Stimulated activated naive CD4-positive, alpha-beta T cell (primary cell): ENCODE measurements around the gene PRDM11.

Experiments used
- DNase-seq, 6 experiments: peaks; one replicate each; lab custom pipeline; 2025; lab: John Stamatoyannopoulos, UW

Gene PRDM11

DNA sequence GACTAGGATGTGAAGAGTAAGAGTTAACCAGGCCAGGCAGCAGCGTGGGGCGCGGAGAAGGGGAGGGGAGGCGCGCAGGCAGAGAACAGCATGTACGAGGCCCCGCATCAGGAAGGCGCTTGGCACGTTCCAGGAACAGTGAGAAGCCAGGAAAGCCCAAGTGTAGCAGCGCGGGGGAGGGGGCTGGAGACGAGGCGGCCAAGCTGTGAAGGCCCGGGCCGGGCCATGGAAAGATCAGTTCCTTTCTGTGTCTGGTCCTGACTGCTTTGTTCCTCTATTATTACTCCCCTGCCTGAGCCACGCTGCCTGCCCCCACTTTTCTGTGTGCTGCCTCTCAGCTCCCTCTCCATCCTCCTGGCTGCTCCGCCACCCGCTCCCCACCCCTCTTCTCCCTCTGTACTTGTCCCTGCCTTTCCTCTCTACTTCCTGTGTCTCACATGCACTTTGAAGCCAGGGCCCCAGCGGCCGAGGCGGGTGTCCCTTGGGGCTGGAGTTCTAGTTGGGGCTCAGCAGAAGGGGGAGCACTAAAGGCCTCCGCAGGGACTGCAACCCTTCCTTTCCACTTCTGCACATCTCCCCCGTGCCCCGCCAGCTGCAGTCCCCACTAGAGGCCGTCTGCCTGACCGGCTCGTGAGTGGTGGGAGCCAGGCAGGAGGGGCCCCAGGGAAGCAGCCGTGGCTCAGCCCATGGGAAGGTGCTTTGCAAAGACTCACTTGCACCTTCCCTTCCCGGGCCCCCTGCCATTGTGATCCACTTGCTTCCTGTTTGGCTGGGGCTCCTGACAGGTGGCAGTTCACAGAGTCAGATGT lies 63.7 kb downstream of the PRDM11 start:
- no peak for DNase-seq

GRCh38 chr11:45210846-45211245 lies 64.4 kb downstream of the PRDM11 start:
- DNase-seq = no peak

- DNase-seq = no peak
These were observed 65.3 kb downstream of the PRDM11 start for GRCh38 chr11:45211732-45212131.

GRCh38 chr11:45212566-45213315 lies 66.3 kb downstream of the PRDM11 start:
- no peak for DNase-seq

GRCh38 chr11:45213316-45213665 lies 66.9 kb downstream of the PRDM11 start:
- no peak for DNase-seq

DNA sequence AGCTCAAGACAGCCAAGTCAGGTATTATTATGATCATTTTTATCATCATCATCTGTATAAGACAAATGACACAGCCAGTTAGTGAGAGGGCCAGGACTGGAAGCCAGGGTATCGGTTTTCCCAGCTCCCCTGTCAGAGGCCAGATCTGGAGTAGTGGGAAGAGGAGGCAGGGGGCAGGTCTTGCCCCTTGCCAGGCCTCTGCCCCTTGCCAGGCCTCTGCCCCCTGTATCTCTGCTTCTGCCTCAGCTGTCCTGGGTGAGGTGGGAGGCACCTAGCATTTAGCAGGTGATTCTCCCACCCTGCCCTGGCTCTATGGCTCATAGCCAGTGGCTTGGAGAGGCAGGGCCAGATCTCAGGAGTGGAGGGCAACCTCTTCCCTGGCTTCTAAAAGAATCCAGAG lies 67.3 kb downstream of the PRDM11 start:
- DNase-seq = no peak

DNA sequence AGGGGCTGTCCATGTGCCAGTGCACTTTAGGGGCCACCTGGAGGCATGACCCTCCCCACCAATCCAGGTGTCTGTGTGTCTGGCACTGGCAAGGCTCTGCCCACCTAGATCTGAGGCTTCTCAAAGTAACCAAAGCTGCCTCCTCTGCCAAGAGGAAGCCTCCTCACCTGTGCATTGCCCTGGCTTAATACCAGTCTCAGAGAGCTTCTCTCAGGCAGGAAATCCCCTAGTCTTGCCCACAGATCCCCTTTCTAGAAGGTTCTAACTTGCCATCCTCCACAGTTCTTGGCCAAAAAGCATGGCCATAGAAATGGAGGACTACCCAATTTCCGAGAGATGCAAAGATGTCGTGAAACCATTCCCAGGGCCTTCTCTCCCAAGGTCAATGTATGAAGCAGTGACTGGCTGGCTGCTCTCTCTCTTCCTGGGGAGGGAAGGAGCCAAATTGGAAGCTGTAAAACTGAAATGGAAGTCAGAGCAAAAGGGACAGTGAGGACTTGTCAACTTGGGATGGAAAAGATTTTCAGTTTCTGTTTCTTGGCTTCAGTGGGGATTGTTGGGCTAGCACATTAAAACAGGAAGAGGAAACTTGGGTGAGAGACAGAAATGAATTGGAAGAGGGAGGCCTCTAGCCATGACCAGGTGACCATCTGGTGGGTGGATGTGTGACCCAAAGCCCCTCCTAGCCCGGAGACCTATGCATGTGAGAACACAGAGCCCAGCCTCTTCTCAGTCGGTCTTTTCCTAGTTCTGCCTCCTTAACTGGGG lies 68.8 kb downstream of the PRDM11 start:
- no peak for DNase-seq

DNA sequence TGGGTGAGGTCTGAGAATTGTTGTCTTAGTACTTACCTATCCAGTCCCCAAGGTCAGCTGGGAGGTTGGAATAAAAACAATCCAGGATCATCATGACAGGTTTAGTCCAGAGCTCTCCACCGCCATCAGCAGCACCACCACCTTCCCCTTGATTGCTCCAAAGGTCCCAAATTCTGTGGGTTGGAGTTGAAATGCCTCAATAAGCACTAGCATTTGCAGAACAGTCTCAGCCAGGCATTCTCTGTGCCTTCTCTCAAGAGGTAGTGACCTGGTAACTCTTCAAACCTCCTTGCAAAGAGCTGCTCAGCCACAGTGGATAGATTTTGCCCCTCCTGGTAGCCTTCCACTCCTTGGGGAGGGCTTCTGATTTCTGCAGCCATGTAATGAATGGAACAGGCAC lies 69.6 kb downstream of the PRDM11 start:
- DNase-seq = no peak

GRCh38 chr11:45216901-45217300 lies 70.5 kb downstream of the PRDM11 start:
- DNase-seq = no peak

GRCh38 chr11:45217991-45218390 lies 71.6 kb downstream of the PRDM11 start:
- no peak for DNase-seq

GRCh38 chr11:45218705-45219104 lies 72.3 kb downstream of the PRDM11 start:
- no peak for DNase-seq

- DNase-seq = no peak
These were observed 73.0 kb downstream of the PRDM11 start for GRCh38 chr11:45219411-45219810.

GRCh38 chr11:45223496-45223895 lies 77.1 kb downstream of the PRDM11 start:
- no peak for DNase-seq

DNA sequence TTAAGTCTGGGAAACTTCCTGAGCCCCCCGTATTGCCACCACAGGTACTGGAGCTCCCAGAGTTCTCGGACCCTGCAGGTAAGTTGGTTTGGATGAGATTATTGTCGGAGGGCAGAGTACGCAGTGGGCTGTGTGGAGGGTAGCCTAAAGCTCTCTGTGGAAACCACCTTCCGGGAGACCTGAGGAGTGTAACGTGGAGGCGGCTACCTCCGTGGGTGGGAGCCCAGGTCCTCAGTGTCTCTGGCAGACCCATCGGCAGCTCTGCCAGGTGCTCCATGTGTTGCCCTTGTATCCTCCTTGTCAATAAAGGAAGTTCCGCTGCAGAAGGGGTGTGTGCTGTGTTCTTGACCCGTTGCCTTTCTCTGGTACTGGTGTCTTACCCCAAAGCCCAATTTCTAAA lies 78.3 kb downstream of the PRDM11 start:
- DNase-seq = no peak

DNA sequence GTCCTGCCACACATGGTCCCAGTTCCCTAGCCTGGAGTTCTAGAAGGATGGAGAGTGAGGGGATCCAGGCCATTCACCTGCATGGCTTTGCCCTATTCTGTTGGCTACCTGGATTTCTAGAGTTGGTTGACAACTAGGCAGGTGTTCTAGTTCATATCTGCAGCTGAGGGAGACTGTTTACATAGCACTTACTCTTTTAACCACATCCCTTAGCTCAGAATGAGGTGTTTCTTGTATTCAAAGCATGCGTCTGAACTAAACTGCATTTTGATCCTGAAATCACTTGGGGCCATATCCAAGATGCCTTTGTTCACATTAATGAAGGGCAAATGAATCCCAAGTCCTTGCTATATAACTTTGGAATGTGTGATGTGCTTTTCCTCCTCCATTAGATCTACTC lies 78.8 kb downstream of the PRDM11 start:
- no peak for DNase-seq

DNA sequence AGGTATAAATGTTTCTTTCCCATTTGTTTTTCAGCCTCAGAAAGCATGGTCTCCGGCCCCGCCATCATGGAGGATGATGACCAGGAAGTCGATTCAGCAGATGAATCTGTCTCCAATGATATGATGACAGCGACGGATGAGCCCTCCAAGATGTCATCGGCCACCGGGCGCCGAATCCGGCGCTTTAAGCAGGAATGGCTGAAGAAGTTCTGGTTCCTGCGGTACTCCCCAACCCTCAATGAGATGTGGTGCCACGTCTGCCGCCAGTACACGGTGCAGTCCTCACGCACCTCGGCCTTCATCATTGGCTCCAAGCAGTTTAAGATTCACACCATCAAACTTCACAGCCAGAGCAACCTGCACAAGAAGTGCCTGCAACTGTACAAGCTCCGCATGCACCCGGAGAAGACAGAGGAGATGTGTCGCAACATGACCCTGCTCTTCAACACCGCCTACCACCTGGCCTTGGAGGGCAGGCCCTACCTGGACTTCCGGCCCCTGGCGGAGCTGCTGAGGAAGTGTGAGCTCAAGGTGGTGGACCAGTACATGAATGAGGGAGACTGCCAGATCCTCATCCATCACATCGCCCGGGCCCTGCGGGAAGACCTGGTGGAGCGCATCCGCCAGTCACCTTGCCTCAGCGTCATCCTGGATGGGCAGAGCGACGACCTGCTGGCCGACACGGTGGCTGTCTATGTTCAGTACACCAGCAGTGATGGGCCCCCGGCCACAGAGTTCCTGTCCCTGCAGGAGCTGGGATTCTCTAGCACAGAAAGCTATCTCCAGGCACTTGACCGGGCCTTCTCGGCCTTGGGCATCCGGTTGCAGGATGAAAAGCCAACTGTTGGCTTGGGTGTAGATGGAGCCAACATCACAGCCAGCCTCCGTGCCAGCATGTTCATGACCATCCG lies 79.8 kb downstream of the PRDM11 start:
- no peak for DNase-seq

DNA sequence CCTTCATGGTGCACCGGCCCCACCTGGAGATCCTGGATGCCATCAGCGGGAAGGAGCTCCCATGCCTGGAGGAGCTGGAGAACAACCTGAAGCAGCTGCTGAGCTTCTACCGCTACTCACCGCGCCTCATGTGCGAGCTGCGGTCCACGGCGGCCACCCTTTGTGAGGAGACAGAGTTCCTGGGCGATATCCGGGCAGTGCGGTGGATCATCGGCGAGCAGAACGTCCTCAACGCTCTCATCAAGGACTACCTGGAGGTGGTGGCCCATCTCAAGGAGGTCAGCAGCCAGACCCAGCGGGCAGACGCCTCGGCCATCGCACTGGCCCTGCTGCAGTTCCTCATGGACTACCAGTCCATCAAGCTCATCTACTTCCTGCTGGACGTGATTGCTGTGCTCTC lies 80.5 kb downstream of the PRDM11 start:
- no peak for DNase-seq

- no peak for DNase-seq
These were observed 81.4 kb downstream of the PRDM11 start for GRCh38 chr11:45227836-45228235.

DNA sequence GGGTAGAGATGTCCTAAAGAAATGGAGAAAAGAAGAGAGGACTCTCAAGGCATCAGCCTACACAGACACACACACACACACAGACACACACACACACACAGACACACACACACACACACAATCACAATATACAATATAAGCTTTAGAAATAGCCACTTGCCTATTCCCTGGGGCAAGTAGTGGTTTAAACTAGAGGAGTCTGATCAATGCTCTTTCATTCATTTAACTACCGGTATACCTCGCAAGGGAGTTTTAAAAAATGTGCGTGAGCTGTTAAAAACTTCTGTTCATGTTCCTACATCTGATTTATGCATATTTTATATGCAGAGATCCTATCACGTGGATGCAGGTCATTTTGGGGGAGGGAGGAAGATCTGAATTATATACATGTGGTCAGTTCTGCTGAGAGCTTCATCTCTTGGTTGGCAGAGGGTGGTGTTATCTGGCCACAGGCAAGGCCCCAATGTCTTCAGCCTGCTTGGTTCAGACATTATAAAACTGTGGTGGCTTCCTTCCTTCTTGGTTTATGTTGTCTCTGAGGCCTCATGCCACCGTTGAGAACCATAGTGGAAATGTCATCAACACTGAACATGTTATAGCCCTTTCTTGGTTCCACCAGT lies 83.1 kb downstream of the PRDM11 start:
- no peak for DNase-seq

GRCh38 chr11:45232341-45233080 lies 86.1 kb downstream of the PRDM11 start:
- no peak for DNase-seq
